NCI-H1048 (cell line): ENCODE data around the gene REXO4.

Experiments used
- DNase-seq: peaks from one replicate; lab custom pipeline; 2025; lab: John Stamatoyannopoulos, UW

REXO4 gene

DNA sequence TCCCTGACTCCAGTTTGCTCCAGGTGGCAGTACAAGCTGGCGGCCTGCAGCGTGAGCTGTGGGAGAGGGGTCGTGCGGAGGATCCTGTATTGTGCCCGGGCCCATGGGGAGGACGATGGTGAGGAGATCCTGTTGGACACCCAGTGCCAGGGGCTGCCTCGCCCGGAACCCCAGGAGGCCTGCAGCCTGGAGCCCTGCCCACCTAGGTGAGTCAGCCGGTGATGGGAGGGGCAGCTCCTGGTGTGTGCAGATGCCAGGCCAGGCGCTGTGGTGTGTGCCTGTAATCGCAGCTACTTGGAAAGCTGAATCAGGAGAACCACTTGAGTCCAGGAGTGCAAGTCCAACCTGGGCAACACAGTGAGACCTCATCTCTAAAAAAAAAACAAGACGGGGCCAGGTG is 31.9 kb upstream of the REXO4 start:
- DNase-seq = no peak

DNA sequence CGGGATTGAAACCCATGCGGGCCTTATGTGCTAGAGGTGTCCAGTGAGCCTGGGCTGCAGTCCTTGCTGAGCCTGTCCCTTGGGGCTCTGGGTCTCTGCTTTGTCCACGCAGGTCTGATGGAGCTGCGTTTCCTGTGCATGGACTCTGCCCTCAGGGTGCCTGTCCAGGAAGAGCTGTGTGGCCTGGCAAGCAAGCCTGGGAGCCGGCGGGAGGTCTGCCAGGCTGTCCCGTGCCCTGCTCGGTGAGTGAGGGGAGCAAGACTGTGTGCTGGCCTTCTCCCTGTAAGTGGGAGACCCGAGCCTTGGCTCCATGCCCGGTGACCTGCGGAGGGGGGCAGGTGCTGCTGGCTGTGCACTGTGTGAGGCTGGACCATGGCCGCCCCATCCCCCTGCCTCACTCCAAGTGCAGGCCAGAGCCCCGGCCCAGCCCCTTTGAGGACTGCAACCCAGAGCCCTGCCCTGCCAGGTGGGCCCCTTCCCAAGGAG is 30.7 kb upstream of the REXO4 start:
- no peak for DNase-seq

DNA sequence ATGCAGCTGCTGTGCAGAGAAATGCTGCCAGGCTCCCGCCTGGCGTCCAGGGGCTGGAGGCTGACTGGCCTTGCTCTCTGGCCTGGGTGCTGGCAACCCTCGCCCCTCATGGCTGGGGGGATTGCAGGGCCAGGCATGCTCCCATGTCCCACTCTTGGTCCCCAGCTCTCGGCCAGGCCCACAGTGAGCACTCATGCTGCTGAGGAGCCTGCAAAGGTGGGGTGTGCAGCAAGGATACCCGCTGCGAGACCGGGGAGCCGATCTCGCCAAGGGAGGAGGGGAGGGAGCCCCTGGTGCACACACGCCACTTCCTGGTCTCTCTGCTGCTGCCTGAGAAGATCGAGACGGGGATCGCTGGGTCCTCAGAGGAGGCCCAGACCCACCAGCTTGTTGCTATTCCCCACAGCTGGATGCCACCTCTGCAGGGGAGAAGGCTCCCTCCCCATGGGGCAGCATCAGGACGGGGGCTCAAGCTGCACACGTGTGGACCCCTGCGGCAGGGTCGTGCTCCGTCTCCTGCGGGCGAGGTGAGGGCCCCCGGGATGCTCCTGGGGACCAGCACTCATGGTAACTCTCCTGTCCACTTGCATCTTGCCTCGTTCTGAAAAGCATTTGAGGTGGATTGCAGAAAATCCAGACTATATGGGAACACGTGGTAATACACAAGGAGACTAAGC is 27.6 kb upstream of the REXO4 start:
- no peak for DNase-seq

DNA sequence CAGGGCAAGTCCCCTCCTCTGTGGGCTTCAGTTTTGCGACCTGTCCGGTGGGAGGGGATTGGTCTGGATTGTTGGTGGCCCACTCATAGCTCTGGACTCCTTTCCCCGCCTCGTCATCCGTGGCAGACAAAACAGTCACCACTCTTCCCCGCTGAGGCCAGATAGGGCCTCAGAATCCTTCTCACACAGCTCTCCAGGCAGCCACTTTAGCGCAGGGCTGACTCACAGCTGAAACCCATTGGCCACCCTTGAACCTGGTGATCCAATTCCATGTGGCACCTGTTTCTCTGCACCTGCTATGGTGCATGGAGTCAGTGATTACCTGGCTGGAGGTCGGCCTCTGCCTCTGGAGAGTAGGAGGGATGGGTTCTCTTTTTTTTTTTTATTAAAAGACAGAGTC is 26.2 kb upstream of the REXO4 start:
- DNase-seq = no peak

DNA sequence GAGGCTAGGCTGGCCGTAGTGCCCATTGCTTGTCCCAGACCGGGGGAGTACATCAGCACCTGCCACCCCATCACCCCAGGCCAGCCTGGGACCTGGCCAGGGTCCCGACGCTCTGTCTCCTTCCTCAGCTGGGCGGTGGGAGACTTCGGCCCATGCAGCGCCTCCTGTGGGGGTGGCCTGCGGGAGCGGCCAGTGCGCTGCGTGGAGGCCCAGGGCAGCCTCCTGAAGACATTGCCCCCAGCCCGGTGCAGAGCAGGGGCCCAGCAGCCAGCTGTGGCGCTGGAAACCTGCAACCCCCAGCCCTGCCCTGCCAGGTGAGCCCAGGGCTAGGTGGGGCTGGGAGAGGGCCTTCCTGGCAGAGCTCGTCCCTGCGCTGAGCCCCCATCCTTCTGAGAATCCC is 25.4 kb upstream of the REXO4 start:
- DNase-seq = no peak

DNA sequence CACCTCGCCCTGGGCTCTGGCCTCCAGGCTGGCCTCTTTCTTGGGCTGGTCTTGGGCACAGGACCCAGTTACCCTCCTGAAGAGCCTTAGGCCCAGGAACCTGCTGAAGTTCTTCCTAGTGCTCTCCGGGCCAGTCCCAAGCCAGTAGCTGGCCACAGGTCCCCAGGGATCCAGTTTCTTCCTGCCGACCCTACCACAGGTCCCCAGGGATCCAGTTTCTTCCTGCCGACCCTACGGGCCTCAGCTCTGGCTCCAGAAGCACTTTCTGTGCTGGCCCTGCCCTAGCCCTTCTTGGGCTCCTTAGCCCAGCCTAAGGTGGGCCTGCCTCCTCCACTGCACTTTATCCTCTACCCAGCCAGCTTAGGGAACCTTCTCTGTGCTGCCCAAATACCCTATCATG is 23.8 kb upstream of the REXO4 start:
- no peak for DNase-seq

GRCh38 chr9:133440874-133441273 is 23.1 kb upstream of the REXO4 start:
- DNase-seq = no peak

- DNase-seq = no peak
Observed at GRCh38 chr9:133439337-133439736, 21.5 kb upstream of the REXO4 start.

DNA sequence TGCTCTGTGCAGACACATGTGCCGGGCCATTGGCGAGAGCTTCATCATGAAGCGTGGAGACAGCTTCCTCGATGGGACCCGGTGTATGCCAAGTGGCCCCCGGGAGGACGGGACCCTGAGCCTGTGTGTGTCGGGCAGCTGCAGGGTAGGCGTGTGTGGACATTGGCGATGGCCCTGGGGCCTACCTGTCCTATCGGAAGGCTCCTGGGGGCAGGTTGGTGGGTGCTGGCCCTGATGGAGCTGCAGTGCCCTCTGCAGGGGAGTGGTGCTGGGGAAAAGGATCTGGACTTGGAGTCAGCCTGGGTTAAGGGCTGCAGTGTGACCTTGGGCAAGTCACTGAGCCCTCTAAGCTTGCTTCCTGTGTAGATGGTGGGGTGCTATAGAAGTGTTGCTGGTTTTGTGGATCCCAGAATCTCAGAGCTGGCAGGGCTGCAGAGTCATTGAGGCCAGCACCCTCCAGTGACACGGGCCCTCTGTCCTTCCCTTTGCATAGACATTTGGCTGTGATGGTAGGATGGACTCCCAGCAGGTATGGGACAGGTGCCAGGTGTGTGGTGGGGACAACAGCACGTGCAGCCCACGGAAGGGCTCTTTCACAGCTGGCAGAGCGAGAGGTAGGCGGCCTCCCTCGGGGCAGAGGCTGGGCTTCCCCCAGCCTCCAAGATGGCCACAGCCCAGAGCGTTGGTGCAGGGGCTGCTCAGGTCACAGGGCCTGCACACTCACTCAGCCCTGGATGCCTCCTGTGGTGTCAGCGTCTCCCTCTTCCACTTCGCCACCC is 20.1 kb upstream of the REXO4 start:
- no peak for DNase-seq

GRCh38 chr9:133436681-133437080 is 18.9 kb upstream of the REXO4 start:
- DNase-seq = no peak

DNA sequence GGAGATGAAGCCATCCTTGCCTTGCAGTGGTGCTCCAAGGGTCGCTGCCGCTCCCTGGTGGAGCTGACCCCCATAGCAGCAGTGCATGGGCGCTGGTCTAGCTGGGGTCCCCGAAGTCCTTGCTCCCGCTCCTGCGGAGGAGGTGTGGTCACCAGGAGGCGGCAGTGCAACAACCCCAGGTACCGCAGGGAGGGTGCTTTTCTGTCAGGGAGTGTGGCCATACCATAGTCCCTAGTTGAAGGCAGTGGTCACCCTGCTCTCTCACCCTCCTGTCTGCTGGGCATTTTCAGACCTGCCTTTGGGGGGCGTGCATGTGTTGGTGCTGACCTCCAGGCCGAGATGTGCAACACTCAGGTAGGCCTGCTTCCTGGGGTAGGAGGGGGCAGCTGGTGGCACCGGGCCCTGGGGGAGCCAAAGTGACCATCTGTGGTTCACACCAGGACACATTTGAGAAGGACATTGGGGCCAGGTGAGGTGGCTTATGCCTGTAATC is 15.6 kb upstream of the REXO4 start:
- no peak for DNase-seq

DNA sequence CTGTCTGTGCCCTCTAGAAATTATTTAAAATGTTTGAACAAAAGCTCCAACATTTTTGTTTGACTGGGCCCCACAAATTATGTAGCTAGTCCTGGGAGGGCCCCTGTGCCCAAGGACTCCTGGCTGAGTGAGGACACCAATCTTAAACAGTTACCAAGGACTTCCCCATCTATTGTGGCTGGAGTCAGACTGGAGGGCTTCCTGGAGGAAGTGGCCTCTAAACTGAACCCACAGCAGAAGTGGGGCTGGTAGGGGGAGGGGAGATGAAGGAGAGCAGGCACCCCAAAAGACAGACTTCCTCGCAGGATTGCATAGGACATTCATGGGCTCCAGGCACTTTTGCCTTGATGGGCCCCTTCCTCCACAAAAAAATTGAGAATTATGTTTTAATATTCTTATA is 12.4 kb upstream of the REXO4 start:
- DNase-seq = no peak

- DNase-seq = no peak
Observed at GRCh38 chr9:133429641-133430161, 11.9 kb upstream of the REXO4 start.

- DNase-seq = no peak
Observed at GRCh38 chr9:133429214-133429613, 11.4 kb upstream of the REXO4 start.

DNA sequence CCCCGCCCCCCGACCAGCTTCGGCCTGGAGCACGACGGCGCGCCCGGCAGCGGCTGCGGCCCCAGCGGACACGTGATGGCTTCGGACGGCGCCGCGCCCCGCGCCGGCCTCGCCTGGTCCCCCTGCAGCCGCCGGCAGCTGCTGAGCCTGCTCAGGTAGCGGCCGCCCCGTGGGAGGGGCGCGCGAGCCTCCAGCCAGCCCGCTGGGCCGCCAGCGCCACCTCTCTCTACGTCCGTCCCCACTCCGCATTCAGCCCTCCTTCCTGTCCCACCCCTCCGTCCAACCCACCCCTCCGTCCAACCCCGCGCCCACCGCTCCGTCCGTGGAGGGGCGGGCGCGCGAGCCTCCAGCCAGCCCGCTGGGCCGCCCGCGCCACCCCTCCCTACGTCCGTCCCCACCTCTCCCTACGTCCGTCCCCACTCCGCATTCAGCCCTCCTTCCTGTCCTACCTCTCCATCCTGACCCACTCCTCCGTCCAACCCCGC is 10.8 kb upstream of the REXO4 start:
- DNase-seq = no peak

GRCh38 chr9:133427658-133428348 is 10.0 kb upstream of the REXO4 start:
- DNase-seq = no peak

DNA sequence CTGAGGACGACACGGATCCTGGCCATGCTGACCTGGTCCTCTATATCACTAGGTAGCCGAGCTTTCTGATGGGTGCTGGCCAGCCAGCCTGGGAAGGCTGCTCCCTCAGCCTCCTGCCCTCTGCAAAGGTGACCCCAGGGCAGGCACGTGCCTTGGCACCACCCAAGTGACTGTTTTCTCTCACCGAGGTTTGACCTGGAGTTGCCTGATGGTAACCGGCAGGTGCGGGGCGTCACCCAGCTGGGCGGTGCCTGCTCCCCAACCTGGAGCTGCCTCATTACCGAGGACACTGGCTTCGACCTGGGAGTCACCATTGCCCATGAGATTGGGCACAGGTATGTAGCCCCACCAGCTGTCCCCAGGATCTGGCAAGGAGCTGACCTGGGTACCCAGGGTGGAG is 8.2 kb upstream of the REXO4 start:
- no peak for DNase-seq

DNA sequence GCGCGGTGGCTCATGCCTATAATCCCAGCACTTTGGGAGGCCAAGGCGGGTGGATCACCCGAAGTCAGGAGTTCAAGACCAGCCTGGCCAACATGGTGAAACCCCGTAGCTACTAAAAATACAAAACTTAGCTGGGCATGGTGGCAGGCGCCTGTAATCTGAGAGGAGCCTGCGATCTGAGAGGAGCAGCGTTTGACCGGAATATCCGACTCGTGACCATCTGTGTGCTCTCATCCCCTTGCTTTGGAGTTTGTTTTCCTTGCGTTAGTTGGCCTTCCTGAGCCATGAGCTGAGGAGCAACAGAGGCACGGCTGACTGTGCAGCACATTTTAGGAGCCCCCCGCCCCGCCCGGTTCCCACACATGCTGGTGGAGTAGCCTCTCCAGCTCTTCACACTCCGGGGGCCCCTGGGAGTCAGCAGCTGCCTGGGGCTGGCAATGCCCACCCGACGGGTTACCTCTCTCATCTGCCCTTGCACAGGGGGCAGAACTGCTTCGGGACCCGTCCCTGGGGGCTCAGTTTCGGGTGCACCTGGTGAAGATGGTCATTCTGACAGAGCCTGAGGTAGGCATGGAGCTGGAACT is 7.3 kb upstream of the REXO4 start:
- DNase-seq = no peak

- DNase-seq = no peak
Observed at GRCh38 chr9:133424187-133424586, 6.4 kb upstream of the REXO4 start.

DNA sequence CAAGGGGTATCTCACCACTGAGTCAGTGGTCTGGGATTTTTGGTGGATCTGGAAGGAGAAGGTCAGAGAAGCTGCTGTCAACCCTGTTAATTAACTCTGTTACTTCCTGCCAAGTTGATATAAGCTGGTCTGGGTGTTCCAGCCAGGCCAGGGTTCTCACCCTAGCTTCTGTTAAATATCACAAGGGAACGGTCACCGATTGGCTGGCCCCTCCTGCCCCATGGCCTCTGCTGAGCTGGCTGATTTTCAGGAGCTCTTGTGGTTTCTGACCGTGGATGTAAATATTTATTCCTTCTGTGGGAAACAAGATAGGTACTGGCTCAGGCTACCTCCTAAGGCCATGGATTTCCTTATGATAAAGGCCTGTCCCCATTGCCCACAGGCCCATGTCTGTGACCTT is 5.4 kb upstream of the REXO4 start:
- no peak for DNase-seq

- DNase-seq = no peak
Observed at GRCh38 chr9:133421615-133422542, 4.1 kb upstream of the REXO4 start, which contains the start of gene ADAMTS13. Gene ADAMTS13, plus strand, starts transcription at chr9:133422367. Its CDS starts 77 bp downstream, at chr9:133422444.
